ENCODE measurements around the gene WSCD1. TPM values are rescaled to one million over a fixed set of nuclear protein-coding genes. Genes with fewer than 3 reads are reported as not detected.

The WSCD1 gene
- total RNA-seq, 1 donor from 2014 or later: 16.1 TPM

- TF ChIP-seq CTCF (conservative IDR thresholded peaks at IDR 0.05): no peak
- Mint-ChIP-seq H3K36me3 (no peaks in the 10 kb centered on the region), H3K27ac (no peak overlapping the region), H3K9me3 (no peaks in the 10 kb centered on the region), H3K27me3 (peaks cover 31% of the 10 kb centered on the region), H3K4me3 (no peak overlapping the region), H3K4me1 (ENCODE audit: unreplicated experiment) (peaks cover 44% of the 10 kb centered on the region)
- DNase-seq (ENCODE audit: extremely low spot score, unreplicated experiment): no peak
Observed at GRCh38 chr17:6163612-6164333, 93.6 kb downstream of the WSCD1 start.

DNA sequence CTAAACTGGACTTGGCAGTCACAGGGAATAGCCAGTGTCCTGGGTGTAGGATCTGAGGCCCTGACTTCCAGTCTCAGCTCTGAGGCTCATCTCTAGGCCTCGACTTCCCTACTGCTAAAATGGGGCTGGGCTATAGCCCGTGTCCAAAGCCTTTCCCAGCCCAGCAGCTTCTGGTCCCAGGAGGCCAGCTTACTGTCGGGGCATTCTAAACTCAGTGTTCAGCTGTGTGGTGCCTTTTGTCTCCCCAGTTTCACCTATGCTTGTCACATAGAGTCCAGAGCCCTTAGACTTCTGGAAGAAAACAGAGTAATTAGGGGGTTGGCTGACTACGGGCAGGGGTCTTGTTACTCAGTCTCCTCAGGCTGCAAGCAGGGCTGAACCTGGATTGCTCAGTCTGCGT lies 94.8 kb downstream of the WSCD1 start:
- Mint-ChIP-seq H3K4me1 (ENCODE audit: unreplicated experiment) (peaks cover 43% of the 10 kb centered on the region), H3K27me3 (peaks cover 24% of the 10 kb centered on the region), H3K9me3 (no peaks in the 10 kb centered on the region), H3K36me3 (no peaks in the 10 kb centered on the region), H3K27ac (no peak overlapping the region), H3K4me3 (no peak overlapping the region)
- no peak for TF ChIP-seq CTCF (conservative IDR thresholded peaks at IDR 0.05)
- no peak for DNase-seq (ENCODE audit: extremely low spot score, unreplicated experiment)

DNA sequence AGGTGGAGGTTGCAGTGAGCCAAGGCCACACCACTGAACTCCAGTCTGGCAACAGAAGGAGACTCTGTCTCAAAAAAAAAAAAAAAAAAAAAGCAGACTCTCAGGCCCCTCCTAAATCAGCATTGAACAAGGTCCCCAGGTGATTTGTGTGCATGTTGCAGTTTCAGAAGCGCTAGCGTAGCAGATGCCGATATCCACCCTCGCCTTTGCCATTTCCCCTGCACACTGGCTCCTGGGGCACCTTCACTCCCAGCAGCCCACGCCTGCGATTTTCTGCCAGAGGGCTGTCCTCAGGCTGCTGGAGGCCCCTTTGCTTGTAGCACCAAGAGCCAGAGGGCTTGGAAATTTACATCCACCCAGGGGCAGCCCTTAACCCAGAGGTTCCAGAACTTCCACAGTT lies 95.6 kb downstream of the WSCD1 start:
- H3K27ac Mint-ChIP-seq: no peak overlapping the region
- peaks cover 21% of the 10 kb centered on the region for H3K27me3 Mint-ChIP-seq
- no peaks in the 10 kb centered on the region for H3K36me3 Mint-ChIP-seq
- no peak for DNase-seq (ENCODE audit: extremely low spot score, unreplicated experiment)
- peaks cover under 1% of the 10 kb centered on the region for H3K9me3 Mint-ChIP-seq
- no peak overlapping the region for H3K4me3 Mint-ChIP-seq
- TF ChIP-seq CTCF (conservative IDR thresholded peaks at IDR 0.05): no peak
- H3K4me1 Mint-ChIP-seq (ENCODE audit: unreplicated experiment): peaks cover 39% of the 10 kb centered on the region

DNA sequence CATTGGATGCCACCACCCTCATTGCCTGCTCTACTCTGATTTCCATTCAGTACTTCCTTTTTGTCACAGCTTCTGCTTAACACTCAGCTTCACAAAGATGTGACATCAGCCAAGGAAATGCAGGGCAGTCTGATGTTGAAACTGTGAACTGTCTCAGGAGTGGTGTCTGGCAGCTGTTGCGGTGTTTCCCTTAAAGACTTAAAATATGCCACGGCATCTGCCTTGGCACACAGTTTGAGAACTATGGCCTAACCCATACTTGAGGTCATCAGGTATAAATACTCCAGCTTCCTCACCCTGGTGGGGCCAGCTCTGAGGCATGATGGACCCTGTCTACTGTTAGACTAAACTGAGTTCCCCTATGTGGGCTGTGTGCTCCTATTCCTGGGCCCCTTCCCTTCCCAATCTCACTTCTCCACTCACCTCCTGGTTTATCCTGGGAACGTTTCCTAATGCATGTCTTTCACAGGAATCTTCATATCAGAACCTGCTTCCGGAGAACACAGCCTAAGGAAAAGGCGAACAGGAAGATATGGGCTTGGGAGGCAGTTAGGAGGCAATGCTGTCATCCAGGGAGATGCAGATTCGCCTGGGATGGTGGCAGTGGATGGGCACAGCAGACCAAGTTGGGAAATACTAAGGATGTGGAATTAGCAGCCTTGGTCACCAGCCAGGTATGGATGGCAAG lies 96.5 kb downstream of the WSCD1 start:
- TF ChIP-seq CTCF (conservative IDR thresholded peaks at IDR 0.05): no peak
- no peak overlapping the region for H3K4me3 Mint-ChIP-seq
- DNase-seq (ENCODE audit: extremely low spot score, unreplicated experiment): no peak
- H3K27me3 Mint-ChIP-seq: peaks cover 27% of the 10 kb centered on the region
- H3K9me3 Mint-ChIP-seq: peaks cover 8% of the 10 kb centered on the region
- no peaks in the 10 kb centered on the region for H3K36me3 Mint-ChIP-seq
- H3K4me1 Mint-ChIP-seq (ENCODE audit: unreplicated experiment): peaks cover 34% of the 10 kb centered on the region
- no peak overlapping the region for H3K27ac Mint-ChIP-seq

DNA sequence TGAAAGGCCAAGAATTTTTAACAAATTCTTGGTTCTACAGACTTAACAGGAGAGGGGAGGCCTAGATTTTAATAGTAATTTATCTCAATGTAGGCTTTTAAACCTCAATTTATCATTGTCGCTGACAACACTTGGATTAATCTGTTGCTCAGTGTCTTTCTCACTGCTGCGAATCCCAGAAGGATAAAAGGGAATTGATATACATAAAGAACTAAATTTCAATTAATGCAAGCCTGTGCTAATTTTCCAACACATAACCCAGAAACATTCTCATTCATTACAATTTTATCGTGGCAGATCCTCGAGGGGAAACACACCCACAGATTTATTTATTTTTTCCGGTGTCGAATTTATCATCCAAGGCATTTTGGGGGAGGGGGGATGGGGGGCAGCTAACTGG lies 98.1 kb downstream of the WSCD1 start:
- no peaks in the 10 kb centered on the region for H3K36me3 Mint-ChIP-seq
- peaks cover 32% of the 10 kb centered on the region for H3K4me1 Mint-ChIP-seq (ENCODE audit: unreplicated experiment)
- H3K9me3 Mint-ChIP-seq: peaks cover 10% of the 10 kb centered on the region
- DNase-seq (ENCODE audit: extremely low spot score, unreplicated experiment): no peak
- TF ChIP-seq CTCF (conservative IDR thresholded peaks at IDR 0.05): no peak
- H3K4me3 Mint-ChIP-seq: no peak overlapping the region
- H3K27me3 Mint-ChIP-seq: peaks cover 36% of the 10 kb centered on the region
- H3K27ac Mint-ChIP-seq: no peak overlapping the region

Data from type B pancreatic cell (in vitro differentiated cells).